Right lung (tissue), 5 donors: ENCODE results near the gene KRI1. TPM values are rescaled to one million over a fixed set of nuclear protein-coding genes. Genes with fewer than 3 reads are reported as not detected.
"Not testable (repeated sequence)": the region's sequence is repeated elsewhere in the genome, so short reads cannot be mapped to it uniquely, and the experiment has no call there.

Source experiments
- DNase-seq, 2 donors: peaks; one replicate each; pipeline ENCODE4 v3.0.0-alpha.2; 2013
- polyA plus RNA-seq, 5 donors: library from polyadenylated mRNA; unstranded; fragments of 120-200 nt; gene quantifications; one replicate each; pipeline versions ENCODE4 v1.2.1 to v1.2.3, GENCODE V29; 2013; ENCODE audit warnings: inconsistent platforms in 1 of 5, low replicate concordance in 1 of 5; ENCODE audit not compliant: insufficient read length in 5 of 5, insufficient read depth in 1 of 5

KRI1 gene
- polyA plus RNA-seq, 5 donors: 25.4 to 38.2 (median 32.8) TPM

DNA sequence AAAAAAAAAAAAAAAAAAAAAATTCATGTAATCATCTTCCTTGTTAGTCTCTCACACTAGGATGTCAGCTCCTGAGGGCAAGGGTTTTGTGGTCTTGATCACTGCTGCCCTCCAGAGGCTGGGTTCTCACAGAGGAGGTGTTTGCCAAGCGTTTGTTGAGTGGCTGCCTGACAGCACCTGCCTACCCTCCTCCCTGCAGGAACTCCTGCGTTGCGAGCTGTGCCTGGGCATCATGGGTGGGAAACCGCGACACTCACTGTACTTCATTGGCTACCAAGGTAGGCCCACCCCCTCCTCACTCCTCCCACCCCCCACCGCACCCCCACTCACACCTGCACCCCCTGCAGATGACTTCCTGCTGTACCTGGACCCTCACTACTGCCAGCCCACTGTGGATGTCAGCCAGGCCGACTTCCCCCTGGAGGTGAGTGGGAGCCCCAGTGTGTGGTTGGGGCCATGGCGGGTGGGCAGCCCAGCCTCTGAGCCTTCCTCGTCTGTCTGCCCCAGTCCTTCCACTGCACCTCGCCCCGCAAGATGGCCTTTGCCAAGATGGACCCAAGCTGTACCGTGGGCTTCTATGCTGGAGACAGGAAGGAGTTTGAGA, 14.0 kb downstream of the KRI1 start:
- no peak for DNase-seq

GRCh38 chr19:10551006-10551405, 14.8 kb downstream of the KRI1 start:
- DNase-seq: not testable (repeated sequence)

DNA sequence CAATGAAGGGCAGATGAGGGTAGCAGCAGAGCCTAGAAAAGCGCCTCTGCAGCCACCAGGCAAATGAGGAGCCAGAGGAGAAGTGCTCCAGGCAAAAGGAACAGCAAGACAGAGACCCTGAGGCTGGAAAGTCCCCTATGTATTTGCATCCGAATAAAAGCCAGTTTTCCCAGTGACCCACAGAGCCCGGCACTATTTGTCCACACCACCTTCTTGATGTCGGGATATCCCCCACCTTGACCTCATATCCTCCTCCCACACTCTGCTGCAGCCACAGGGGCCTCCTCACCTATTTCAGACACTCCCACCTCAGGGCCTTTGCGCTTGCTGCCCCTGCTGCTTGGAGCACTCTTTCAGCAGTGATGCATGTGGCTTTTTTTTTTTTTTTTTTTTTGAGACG, 15.5 kb downstream of the KRI1 start:
- DNase-seq: no peak

DNA sequence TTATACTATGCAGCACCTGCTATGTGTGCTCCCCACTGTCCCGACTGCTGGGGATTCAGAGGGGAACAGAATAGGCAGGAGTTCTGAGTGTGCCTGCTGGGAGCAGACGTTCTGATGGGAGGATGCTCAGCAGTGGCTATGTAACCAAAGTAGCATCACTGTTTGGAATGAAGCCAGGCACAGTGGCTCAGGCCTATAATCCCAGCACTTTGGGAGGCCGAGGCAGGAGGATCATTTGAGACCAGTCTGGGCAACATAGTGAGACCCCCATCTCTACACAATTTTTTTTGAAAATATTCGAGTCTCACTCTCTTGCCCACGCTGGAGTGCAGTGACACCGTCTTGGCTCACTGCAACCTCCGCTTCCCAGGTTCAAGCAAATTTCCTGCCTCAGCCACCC, 16.1 kb downstream of the KRI1 start:
- DNase-seq: no peak

GRCh38 chr19:10548746-10549276, 17.0 kb downstream of the KRI1 start:
- DNase-seq: no peak

DNA sequence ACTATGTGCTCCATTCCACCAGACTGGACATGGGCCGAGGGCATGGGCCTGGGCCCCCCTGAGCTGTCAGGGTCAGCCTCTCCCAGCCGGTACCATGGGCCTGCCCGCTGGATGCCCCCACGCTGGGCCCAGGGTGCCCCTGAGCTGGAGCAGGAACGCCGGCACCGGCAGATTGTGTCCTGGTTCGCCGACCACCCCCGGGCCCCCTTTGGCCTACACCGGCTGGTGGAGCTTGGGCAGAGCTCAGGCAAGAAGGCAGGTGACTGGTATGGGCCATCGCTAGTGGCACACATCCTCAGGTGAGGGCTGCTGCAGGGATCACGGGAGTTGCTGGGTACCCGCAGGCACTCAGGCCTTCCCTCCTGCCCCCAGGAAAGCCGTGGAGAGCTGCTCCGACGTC, 19.0 kb downstream of the KRI1 start:
- DNase-seq: no peak

- no peak for DNase-seq
Observed at GRCh38 chr19:10544753-10545251, 21.0 kb downstream of the KRI1 start.

DNA sequence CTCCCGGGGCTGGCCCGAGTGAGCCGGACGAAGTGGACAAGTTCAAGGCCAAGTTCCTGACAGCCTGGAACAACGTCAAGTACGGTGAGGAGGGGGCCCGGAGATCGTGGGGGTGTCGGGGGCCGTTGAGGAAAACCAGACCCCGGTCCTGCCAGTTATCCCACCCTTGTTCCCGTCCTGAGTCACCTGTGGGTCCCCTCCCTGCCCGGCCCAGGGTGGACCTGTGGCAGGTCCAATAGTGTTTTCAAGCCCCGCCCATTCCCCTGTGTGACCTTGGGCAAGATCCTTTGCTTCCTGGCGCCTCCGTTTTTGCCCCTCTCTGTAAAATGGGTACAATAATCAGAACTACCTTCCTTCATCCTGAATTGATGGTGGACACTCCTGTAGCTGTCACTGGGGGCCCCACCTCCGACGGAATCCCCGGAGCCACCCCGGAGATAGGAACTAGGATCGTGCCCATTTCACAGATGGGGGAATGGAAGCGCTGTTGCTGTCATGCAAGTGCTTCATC, 21.5 kb downstream of the KRI1 start:
- DNase-seq: no peak

DNA sequence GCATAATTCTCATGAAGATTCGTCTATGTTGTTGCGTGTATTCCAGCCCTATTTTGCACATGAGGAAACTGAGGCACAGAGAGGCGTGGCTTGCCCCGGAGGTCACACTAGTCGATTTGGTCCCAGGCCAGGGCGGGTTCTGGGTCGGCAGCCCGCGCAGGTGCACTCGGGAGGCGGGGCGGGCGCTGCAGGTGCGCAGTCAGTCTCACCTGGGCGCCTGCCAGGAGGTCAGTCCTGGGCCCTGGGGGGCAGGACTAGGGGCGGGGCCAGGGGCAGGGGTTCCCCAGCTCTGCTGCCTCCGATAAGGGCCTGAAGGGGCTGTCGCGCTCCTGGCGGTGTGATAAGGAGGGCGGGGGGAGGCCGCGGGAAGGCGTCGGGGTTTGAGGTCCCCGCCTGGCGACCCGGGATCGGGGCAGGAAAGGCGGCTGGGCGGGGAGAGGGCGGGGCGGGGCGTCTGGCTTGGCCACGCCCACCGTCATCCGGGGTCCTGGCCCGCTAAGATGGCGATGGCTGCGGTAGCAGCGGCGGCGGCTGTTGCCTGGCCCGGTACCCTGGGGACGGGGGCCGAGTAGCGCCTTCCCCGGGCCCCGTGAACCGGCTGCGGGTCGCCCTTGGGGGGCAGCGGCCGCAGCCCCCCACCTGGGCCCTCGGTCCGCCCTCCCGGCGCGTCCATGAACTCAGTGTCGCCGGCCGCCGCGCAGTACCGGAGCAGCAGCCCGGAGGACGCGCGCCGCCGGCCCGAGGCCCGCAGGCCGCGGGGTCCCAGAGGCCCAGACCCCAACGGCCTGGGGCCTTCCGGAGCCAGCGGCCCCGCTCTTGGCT, 22.2 kb downstream of the KRI1 start, which contains the start of gene ATG4D:
Gene ATG4D (plus strand): TSS at position 485 of the 822 bp plus-strand sequence. CDS start 187 bp downstream, at position 672.
- DNase-seq: peak; percentile 72 to 76

GRCh38 chr19:10543059-10543419, 22.8 kb downstream of the KRI1 start:
- DNase-seq: no peak

DNA sequence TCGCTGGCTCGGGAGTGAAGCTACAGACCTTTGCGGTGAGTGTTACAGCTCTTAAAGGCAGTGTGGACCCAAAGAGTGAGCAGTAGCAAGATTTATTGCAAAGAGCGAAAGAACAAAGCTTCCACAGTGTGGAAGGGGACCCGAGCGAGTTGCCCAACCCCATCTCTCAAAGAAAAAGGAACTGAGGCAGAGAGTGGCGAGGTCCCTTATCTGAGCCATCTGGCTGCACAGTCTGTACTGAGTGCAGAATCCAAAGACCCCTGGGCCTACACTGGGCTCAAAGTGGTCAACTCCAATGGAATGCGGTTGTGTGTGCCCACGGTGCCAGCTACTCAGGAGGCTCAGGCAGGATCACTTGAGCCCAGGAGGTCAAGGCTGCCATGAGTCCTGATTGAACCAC, 26.8 kb downstream of the KRI1 start:
- not testable (repeated sequence) for DNase-seq

DNA sequence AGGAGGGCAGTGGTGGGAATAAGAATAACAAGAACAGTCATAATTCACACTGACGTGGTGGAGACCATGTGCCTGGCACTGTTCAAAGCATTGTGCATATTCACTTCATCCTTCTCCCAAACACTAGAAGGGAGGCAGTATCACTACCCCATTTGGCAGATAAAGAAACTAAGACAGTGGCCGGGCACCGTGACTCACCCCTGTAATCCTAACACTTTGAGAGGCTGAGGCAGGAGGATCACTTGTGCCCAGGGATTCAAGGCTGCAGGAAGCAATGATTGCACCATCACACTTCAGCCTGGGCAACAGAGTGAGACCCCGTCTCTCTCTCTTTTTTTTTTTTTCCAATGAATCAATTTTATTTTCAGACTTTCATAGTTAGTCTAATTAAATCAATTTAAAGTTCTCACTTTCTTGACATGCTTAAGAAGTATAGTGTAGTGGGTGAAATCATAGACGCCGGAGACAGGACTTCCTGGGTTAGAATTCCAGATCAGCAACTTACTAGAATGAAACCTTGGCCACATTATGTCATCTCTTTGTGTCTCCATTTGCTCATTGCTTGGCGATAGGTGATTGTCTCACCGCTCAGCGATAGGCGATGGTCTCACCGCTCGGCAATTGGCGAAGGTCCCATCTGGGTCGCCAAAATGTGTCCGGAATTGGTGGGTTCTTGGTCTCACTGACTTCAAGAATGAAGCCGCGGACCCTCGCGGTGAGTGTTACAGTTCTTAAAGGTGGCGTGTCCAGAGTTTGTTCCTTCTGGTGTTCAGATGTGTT, 27.4 kb downstream of the KRI1 start:
- no peak for DNase-seq

DNA sequence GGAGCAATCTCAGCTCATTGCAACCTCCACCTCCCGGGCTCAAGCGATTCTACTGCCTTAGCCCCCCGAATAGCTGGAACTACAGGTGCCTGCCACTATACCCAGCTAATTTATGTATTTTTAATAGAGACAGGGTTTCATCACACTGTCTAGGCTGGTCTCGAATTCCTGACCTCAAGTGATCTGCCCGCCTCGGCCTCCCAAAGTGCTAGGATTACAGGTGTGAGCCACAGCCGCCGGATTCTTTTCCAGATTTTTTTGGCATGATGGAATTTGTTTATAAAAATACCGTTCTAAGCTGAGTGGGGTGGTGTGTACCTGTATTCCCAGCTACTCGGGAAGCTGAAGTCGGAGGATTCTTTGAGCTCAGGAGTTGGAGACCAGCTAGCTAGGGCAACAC, 28.1 kb downstream of the KRI1 start:
- no peak for DNase-seq

DNA sequence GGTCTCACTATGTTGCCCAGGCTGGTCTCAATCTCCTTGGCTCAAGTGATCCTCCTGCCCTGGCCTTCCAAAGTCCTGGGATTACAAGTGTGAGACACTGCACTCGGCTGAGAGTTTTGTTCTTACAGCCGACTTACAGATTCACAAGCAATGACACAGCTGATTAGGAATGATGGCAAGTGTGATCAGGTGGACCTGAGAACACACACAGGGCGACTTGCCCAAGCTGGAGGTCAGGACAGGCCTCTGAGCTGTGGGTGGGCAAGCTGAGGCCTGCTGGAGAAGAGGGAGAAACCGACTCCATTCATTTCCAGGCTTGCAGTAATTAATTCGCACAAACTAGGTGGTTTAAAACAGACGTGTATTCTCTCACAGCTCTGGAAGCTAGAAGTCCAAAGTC, 30.2 kb downstream of the KRI1 start:
- no peak for DNase-seq

- no peak for DNase-seq
Observed at GRCh38 chr19:10533646-10534386, 32.0 kb downstream of the KRI1 start.

DNA sequence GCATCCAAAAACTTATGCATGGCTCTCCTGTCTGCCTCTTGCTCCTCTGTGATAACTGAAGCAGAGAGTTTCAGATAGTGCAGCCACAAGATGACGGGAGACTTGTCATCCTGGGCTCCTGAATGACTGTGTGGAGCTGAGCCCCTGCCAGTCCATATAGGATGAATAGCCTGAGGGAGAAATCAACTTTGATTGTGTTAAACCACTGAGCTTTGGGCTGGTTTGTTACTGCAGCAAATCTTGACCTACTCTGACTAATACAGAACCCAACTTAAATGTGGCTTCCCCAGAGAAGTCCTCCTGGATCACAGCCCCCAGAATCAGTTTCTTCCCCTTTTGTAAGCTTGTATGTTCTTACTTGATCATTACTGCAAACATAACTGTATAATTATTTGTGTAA, 33.4 kb downstream of the KRI1 start:
- DNase-seq: no peak

- not testable (repeated sequence) for DNase-seq
Observed at GRCh38 chr19:10526887-10527286, 38.9 kb downstream of the KRI1 start.

- DNase-seq: no peak
Observed at GRCh38 chr19:10525636-10526035, 40.2 kb downstream of the KRI1 start.

DNA sequence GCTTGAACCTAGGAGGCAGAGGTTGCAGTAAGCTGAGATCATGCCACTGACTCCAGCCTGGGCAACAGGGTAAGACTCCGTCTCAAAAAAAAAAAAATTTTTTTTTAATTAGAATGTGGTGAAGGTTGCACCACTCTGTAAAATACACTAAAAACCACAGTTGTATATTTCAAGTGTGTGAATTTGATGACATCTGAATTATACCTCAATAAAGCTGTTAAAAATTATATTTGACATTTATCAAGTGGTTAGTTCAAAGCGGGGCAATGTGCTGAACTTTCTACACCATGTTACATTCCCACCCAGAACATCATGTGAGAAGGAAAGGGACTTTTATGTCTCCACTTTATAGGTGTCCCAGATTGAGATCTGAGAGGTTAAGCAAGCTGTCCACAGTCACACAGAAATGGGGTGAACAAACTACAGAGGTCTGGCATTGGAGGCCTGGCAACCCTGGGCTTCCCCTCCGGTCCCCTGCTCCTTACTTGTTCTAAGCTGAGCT, 42.6 kb downstream of the KRI1 start:
- no peak for DNase-seq

- no peak for DNase-seq
Observed at GRCh38 chr19:10521461-10522171, 44.2 kb downstream of the KRI1 start.
